Glutamatergic neuron (in vitro differentiated cells): ENCODE results near the gene MMP24. TPM values are rescaled to one million over a fixed set of nuclear protein-coding genes. Genes with fewer than 3 reads are reported as not detected.

Experiments used
- DNase-seq: peaks from one replicate; pipeline ENCODE4 v3.0.0; 2022
- H3K27ac Mint-ChIP-seq: one replicate; pipeline ENCODE4 v1.8.0; 2020; ENCODE audit warnings: mild to moderate bottlenecking, mixed read lengths, inconsistent platforms; ENCODE audit not compliant: unreplicated experiment
- H3K27me3 Mint-ChIP-seq: one replicate; pipeline ENCODE4 v1.8.0; 2020; ENCODE audit warnings: mild to moderate bottlenecking, moderate library complexity, mixed read lengths, inconsistent platforms; ENCODE audit not compliant: unreplicated experiment
- H3K36me3 Mint-ChIP-seq: one replicate; pipeline ENCODE4 v1.8.0; 2020; ENCODE audit warnings: mild to moderate bottlenecking, mixed read lengths, inconsistent platforms; ENCODE audit not compliant: unreplicated experiment
- H3K4me1 Mint-ChIP-seq: one replicate; pipeline ENCODE4 v1.8.0; 2020; ENCODE audit warnings: mild to moderate bottlenecking, low read depth, mixed read lengths, inconsistent platforms; ENCODE audit not compliant: unreplicated experiment
- H3K4me3 Mint-ChIP-seq: one replicate; pipeline ENCODE4 v1.8.0; 2020; ENCODE audit warnings: mild to moderate bottlenecking, mixed read lengths, inconsistent platforms; ENCODE audit not compliant: unreplicated experiment
- H3K9me3 Mint-ChIP-seq: one replicate; pipeline ENCODE4 v1.8.0; 2020; ENCODE audit warnings: mild to moderate bottlenecking, moderate library complexity, mixed read lengths, inconsistent platforms; ENCODE audit not compliant: unreplicated experiment
- CTCF ChIP-seq: fragments of 200-600 bp; sonication (generic); IDR thresholded peaks from one replicate; pipeline ENCODE4 v1.5.0; 2021; ENCODE audit not compliant: partially characterized antibody, unreplicated experiment
- total RNA-seq: library from RNA; stranded (reverse); fragmentation: NEBNext Ultra II Directional; extraction: Animal tissue kit (Norgen Biotek cat#: 25700); gene quantifications from one replicate; pipeline ENCODE4 v1.2.1, GENCODE V29; 2021; ENCODE audit not compliant: unreplicated experiment

The MMP24 gene
- total RNA-seq, 1 donor from 2014 or later, result 19.0 TPM

- no peak for DNase-seq
- Mint-ChIP-seq H3K4me1 (peaks cover 3% of the 10 kb centered on the region), H3K4me3 (no peak overlapping the region), H3K27ac (no peak overlapping the region), H3K9me3 (no peaks in the 10 kb centered on the region), H3K27me3 (peaks cover 2% of the 10 kb centered on the region), H3K36me3 (no peaks in the 10 kb centered on the region)
- no peak for TF ChIP-seq CTCF
Observed at GRCh38 chr20:35305682-35306556, 79.4 kb downstream of the MMP24 start.

DNA sequence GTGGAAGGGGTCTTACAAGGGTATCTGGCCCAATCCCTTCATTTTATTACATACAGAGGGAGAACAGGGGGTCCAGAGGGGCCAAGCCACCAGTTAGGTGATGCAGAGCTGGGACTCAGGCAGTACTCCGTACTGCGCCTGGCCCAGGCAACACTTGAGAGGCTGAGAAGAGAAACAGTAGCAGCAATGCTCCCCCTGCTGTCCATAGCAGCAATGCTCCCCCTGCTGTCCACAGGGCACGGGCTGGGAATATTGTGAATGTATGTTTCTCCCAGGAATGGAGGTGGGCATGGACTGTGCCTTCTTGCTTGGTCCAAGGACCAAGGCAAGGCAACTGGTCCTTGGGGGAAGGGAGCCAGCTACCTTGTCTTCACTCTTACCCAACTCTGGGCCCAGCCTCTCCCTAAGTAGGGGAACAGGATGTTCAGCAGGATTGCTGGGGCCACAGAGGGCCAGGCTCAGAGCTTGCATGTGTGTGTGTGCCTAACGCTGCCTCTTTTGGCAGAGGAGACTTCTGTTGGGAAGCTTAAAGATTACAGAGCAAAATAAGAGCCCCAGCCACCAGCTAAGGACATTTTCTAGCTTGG lies 80.5 kb downstream of the MMP24 start:
- Mint-ChIP-seq H3K27ac (no peak overlapping the region), H3K27me3 (peaks cover 2% of the 10 kb centered on the region)
- TF ChIP-seq CTCF, result peak; percentile 65

DNA sequence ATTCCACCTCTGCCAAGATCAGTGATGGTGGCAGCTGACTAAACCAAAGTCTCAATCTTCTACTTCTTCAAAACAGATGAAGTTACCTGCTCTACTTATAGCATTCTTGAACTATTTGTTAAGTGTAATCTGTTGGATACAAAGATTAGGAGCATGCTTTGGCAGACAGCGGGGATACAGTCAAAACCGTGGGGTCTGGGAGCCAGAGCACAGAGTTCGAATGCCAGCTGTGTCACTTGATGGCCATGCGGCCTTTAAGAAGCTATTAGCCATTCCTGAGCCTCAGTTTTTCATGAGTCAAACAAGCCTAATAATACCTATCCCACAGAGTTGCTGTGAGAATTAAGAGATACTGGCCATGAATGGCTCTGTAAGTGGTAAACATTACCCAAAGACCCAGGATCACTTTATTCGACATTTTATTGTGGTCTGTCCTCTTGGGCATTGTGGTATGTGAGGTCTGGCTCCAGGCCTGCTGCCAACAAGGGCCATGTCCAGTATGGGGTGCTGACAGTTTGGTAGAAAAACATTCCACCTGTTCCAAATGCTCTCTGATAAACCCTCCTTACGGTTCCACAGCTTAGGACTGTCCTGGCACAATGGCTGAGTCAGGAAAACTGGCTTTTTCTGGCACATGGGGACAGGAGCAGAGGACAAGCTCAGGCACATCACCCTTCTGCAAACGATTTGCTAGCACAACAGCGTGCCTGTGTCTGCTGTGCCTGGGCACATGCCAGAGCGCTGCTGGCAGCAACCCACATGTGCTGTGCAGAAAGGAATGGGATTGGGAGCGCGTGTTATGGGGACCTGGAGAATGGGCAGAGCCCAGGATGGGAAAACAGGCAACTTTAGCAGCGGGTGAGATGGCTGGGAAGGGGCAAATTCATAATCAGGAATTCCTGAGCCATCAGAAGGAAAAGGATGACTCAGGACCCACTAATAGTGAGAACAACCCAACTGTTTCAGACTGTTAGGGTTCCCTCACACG lies 81.5 kb downstream of the MMP24 start:
- Mint-ChIP-seq H3K9me3 (peaks cover 2% of the 10 kb centered on the region), H3K4me1 (peaks cover 3% of the 10 kb centered on the region), H3K27me3 (peaks cover 2% of the 10 kb centered on the region)

More for the DNA sequence above, 80.5 kb downstream of the MMP24 start:
- Mint-ChIP-seq H3K4me3 (no peak overlapping the region), H3K9me3 (peaks cover 2% of the 10 kb centered on the region), H3K4me1 (peaks cover 3% of the 10 kb centered on the region), H3K36me3 (no peaks in the 10 kb centered on the region)
- DNase-seq, result peak; percentile 76

GRCh38 chr20:35311409-35311808 lies 84.9 kb downstream of the MMP24 start:
- DNase-seq, result no peak
- H3K36me3 Mint-ChIP-seq, result no peaks in the 10 kb centered on the region
- no peak overlapping the region for H3K27ac Mint-ChIP-seq
- peaks cover 2% of the 10 kb centered on the region for H3K9me3 Mint-ChIP-seq
- no peak overlapping the region for H3K4me3 Mint-ChIP-seq
- TF ChIP-seq CTCF, result no peak
- no peaks in the 10 kb centered on the region for H3K4me1 Mint-ChIP-seq
- peaks cover 3% of the 10 kb centered on the region for H3K27me3 Mint-ChIP-seq

More for the DNA sequence above, 81.5 kb downstream of the MMP24 start:
- peak overlapping the region; percentile 38 for H3K27ac Mint-ChIP-seq
- no peak overlapping the region for H3K4me3 Mint-ChIP-seq
- no peak for DNase-seq
- TF ChIP-seq CTCF, result no peak
- no peaks in the 10 kb centered on the region for H3K36me3 Mint-ChIP-seq
